Bronchial epithelial cell (primary cell): ENCODE results near the gene SRSF3. TPM values are rescaled to one million over a fixed set of nuclear protein-coding genes. Genes with fewer than 3 reads are reported as not detected.
"Not testable (repeated sequence)": the region's sequence is repeated elsewhere in the genome, so short reads cannot be mapped to it uniquely, and the experiment has no call there.

Experiments used
- DNase-seq: peaks from one replicate; pipeline ENCODE4 v3.0.0-alpha.2; 2010; ENCODE audit warnings: low read depth
- FAIRE-seq: peaks from 2 replicates; lab custom pipeline; 2011; peaks lifted over from hg19 to GRCh38; lab: Jason Lieb, UNC
- H3K27me3 ChIP-seq: 2 replicates; pipeline ENCODE4 v1.5.1; 2011; ENCODE audit warnings: low read length; ENCODE audit not compliant: control insufficient read depth, insufficient read depth
- H3K36me3 ChIP-seq: 2 replicates; pipeline ENCODE4 v1.5.1; 2011; ENCODE audit warnings: low read length; ENCODE audit not compliant: control insufficient read depth, insufficient read depth
- H3K4me3 ChIP-seq: 2 replicates; pipeline ENCODE4 v1.5.1; 2011; ENCODE audit warnings: mild to moderate bottlenecking, low read depth, low read length, control low read depth
- CTCF ChIP-seq: IDR thresholded peaks from 2 replicates; pipeline ENCODE4 v1.5.1; 2011; ENCODE audit warnings: mild to moderate bottlenecking, moderate library complexity, low read length, control low read depth, inconsistent platforms; ENCODE audit not compliant: insufficient read depth, severe bottlenecking
- total RNA-seq: library from RNA; depleted of rRNA; stranded (reverse); fragments of >200 nt; gene quantifications from 2 replicates; pipeline ENCODE4 v1.2.1, GENCODE V29; 2014

The SRSF3 gene
- total RNA-seq, 1 donor from 2014 or later, result 200 TPM

- Histone ChIP-seq H3K36me3 (no peaks in the 10 kb centered on the region), H3K4me3 (no peak overlapping the region), H3K27me3 (no peaks in the 10 kb centered on the region)
- DNase-seq, result no peak
- TF ChIP-seq CTCF, result no peak
- no peak for FAIRE-seq
Observed at GRCh38 chr6:36563237-36563927, 30.8 kb upstream of the SRSF3 start.

GRCh38 chr6:36563928-36564284 is 30.3 kb upstream of the SRSF3 start:
- DNase-seq (no peak), FAIRE-seq (no peak)
- H3K4me3 ChIP-seq, result no peak overlapping the region
- H3K27me3 ChIP-seq, result no peaks in the 10 kb centered on the region
- no peak for TF ChIP-seq CTCF
- H3K36me3 ChIP-seq, result no peaks in the 10 kb centered on the region

GRCh38 chr6:36566418-36566905 is 27.7 kb upstream of the SRSF3 start:
- Histone ChIP-seq H3K4me3 (no peak overlapping the region), H3K36me3 (no peaks in the 10 kb centered on the region), H3K27me3 (no peaks in the 10 kb centered on the region)
- FAIRE-seq (no peak), DNase-seq (no peak)
- TF ChIP-seq CTCF, result no peak

- Histone ChIP-seq H3K27me3 (no peaks in the 10 kb centered on the region), H3K36me3 (no peaks in the 10 kb centered on the region), H3K4me3 (no peak overlapping the region)
- DNase-seq (no peak), FAIRE-seq (no peak)
- no peak for TF ChIP-seq CTCF
Observed at GRCh38 chr6:36570264-36570663, 23.9 kb upstream of the SRSF3 start.

GRCh38 chr6:36571122-36572043 is 22.8 kb upstream of the SRSF3 start:
- no peak for FAIRE-seq
- DNase-seq, result no peak
- no peaks in the 10 kb centered on the region for H3K27me3 ChIP-seq
- H3K36me3 ChIP-seq, result no peaks in the 10 kb centered on the region
- no peak for TF ChIP-seq CTCF
- no peak overlapping the region for H3K4me3 ChIP-seq

- not testable (repeated sequence) for H3K27me3 ChIP-seq, H3K4me3 ChIP-seq, H3K36me3 ChIP-seq, FAIRE-seq
- DNase-seq, result peak; percentile 73
Observed at GRCh38 chr6:36572353-36573311, 21.5 kb upstream of the SRSF3 start.
